Large intestine (tissue), 3 donors: Measurements from ENCODE around the gene CBL. TPM values are rescaled to one million over a fixed set of nuclear protein-coding genes. Genes with fewer than 3 reads are reported as not detected.

ENCODE experiments used
- DNase-seq, 2 donors: peaks; one replicate each; pipeline versions ENCODE4 v3.0.0 to v3.0.0-alpha.2; 2013
- H3K27ac ChIP-seq: one replicate; pipeline ENCODE4 v1.5.1; 2013; ENCODE audit warnings: low read length
- H3K27me3 ChIP-seq: 2 replicates; pipeline ENCODE4 v1.6.1; 2013; ENCODE audit warnings: low read length; ENCODE audit not compliant: control insufficient read depth, insufficient read depth
- H3K36me3 ChIP-seq: 2 replicates; pipeline ENCODE4 v1.6.1; 2013; ENCODE audit warnings: low read length; ENCODE audit not compliant: control insufficient read depth, insufficient read depth
- H3K4me1 ChIP-seq: one replicate; pipeline ENCODE4 v1.6.1; 2013; ENCODE audit warnings: low read length; ENCODE audit not compliant: control insufficient read depth, insufficient read depth
- H3K4me3 ChIP-seq: one replicate; pipeline ENCODE4 v1.5.1; 2013; ENCODE audit warnings: low read length
- H3K9me3 ChIP-seq: one replicate; pipeline ENCODE4 v1.6.1; 2013; ENCODE audit warnings: mild to moderate bottlenecking, low read depth, low read length, moderate library complexity; ENCODE audit not compliant: control insufficient read depth
- WGBS: methylation state at CpG from one replicate; pipeline ENCODE4 v1.1.5; 2013; ENCODE audit warnings: low lambda C conversion rate; ENCODE audit not compliant: insufficient coverage; 5-methylcytosine and 5-hydroxymethylcytosine counted together
- polyA plus RNA-seq: library from polyadenylated mRNA; unstranded; fragments of 120-200 nt; gene quantifications from one replicate; pipeline ENCODE4 v1.2.1, GENCODE V29; 2013

Gene CBL
- polyA plus RNA-seq, 1 donor = 12.7 TPM

DNA sequence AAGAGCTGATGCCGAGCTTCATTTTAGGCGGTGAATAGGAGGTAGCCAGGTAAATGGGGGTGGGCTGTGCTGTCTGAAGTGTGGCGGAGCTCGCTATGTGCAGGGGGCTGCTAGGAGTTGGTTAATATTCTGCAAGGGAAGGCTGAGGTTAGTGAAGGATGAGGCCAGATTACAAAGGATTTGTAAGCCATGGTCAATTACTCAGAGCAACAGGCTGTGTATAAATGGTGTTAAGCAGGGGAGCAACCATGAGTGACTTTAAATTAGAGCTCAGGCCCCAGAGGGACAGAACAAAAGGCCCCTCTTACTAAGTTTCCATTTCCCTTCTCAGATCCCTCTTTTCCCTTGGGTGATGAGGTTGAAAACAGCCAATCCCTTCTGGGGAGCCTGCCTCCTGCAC lies 118.0 kb downstream of the CBL start:
- DNase-seq = no peak
- WGBS = no CpG with 5 or more reads among the region's 4 CpGs
- H3K36me3 ChIP-seq = no peaks in the 10 kb centered on the region
- H3K27me3 ChIP-seq = peaks cover 22% of the 10 kb centered on the region
- H3K4me1 ChIP-seq = peaks cover 20% of the 10 kb centered on the region
- H3K27ac ChIP-seq = no peak overlapping the region
- H3K4me3 ChIP-seq = no peak overlapping the region
- no peaks in the 10 kb centered on the region for H3K9me3 ChIP-seq

GRCh38 chr11:119329320-119329719 lies 123.2 kb downstream of the CBL start:
- no peaks in the 10 kb centered on the region for H3K27me3 ChIP-seq
- H3K36me3 ChIP-seq = no peaks in the 10 kb centered on the region
- H3K4me1 ChIP-seq = no peaks in the 10 kb centered on the region
- no peak overlapping the region for H3K27ac ChIP-seq
- no CpG with 5 or more reads among the region's 2 CpGs for WGBS
- H3K4me3 ChIP-seq = no peak overlapping the region
- DNase-seq = no peak
- no peaks in the 10 kb centered on the region for H3K9me3 ChIP-seq

DNA sequence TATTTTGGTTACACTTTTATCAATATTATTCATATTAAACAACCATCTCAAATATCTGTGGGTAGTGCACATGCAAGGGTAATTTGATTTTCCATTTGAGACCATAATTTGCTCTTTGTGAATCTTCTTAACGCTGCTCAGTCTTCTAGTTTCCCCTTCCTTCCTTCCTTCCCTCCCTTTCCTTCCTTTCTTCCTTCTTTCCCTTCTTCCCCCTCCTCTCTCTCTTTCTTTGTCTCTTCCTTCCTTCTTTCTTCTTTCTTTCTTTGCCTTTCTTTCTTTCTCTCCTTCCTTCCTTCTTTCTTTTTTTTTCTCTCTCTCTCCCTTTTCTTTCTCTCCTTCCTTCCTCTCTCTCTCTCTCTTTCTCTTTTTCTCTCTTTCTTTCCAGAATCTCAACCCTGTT lies 124.1 kb downstream of the CBL start:
- Histone ChIP-seq H3K27me3 (no peaks in the 10 kb centered on the region), H3K4me1 (peaks cover 6% of the 10 kb centered on the region), H3K27ac (no peak overlapping the region), H3K4me3 (no peak overlapping the region), H3K9me3 (no peaks in the 10 kb centered on the region), H3K36me3 (no peaks in the 10 kb centered on the region)
- no peak for DNase-seq
- WGBS = 67% methylated on average over 1 of the region's 1 CpG

DNA sequence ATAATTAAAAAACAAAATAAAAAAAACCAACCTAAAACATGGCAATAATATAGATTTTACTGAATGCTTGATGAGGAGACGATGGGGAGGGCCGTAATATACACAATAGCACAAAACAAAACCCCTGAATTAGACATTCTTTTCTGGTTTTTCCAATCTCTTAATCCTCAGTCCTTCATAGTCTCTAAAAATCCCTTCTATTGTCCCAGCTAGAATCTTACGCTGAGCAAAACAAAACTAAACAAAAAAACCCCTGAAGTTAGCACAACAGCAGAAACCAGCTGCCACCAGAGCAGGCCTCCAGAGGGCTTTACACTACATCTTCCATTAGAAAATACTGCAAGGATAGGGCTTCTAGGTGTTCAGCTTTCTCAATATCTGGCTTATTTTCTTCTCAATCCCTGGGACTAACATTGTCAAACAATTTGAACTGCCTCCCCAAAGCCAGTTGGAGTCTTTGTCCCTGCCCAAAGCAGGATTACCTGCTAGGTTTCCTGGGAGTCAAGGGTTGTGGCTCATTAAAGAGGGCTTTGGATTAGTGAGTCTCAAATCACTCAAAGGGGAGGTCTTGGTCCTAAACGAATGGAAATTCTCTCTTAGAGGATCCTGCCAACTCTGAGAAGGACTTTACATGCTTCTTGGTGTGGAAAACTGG lies 126.1 kb downstream of the CBL start:
- H3K4me1 ChIP-seq = peaks cover 16% of the 10 kb centered on the region
- H3K27me3 ChIP-seq = no peaks in the 10 kb centered on the region
- no peak overlapping the region for H3K27ac ChIP-seq
- no peak for DNase-seq
- no peak overlapping the region for H3K4me3 ChIP-seq
- H3K9me3 ChIP-seq = no peaks in the 10 kb centered on the region
- 94% methylated on average over 3 of the region's 4 CpGs for WGBS
- peaks cover 13% of the 10 kb centered on the region for H3K36me3 ChIP-seq

- Histone ChIP-seq H3K9me3 (no peaks in the 10 kb centered on the region), H3K4me1 (peaks cover 30% of the 10 kb centered on the region), H3K36me3 (peaks cover 13% of the 10 kb centered on the region), H3K27ac (peak within 1 kb of the TSS; percentile 46), H3K27me3 (peaks cover 3% of the 10 kb centered on the region), H3K4me3 (peak within 1 kb of the TSS; percentile 94)
- WGBS = no CpG with 5 or more reads among the region's 54 CpGs
- peak; percentile 96 to 97 for DNase-seq
Observed at GRCh38 chr11:119334174-119334930, 128.2 kb downstream of the CBL start, which contains the start of gene RNF26. TSS of gene RNF26 (plus strand) at chr11:119334527. CDS start at chr11:119335123, 596 bp downstream.

DNA sequence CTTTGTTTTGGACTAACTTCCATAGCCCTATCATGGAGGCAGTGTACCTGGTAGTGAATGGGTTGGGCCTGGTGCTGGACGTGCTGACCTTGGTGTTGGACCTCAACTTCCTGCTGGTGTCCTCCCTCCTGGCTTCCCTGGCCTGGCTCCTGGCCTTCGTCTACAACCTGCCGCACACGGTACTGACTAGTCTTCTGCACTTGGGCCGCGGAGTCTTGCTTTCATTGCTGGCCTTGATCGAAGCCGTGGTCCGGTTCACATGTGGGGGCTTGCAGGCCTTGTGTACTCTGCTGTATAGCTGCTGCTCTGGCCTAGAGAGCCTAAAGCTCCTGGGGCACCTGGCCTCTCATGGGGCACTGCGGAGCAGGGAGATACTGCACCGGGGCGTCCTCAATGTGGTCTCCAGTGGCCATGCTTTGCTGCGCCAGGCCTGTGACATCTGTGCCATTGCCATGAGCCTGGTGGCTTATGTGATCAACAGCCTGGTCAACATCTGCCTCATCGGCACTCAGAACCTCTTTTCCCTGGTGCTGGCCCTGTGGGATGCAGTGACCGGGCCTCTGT lies 129.0 kb downstream of the CBL start:
- H3K27ac ChIP-seq = no peak overlapping the region
- H3K4me1 ChIP-seq = peaks cover 33% of the 10 kb centered on the region
- H3K27me3 ChIP-seq = peaks cover 8% of the 10 kb centered on the region
- no peaks in the 10 kb centered on the region for H3K9me3 ChIP-seq
- peaks cover 13% of the 10 kb centered on the region for H3K36me3 ChIP-seq
- no peak for DNase-seq
- peak overlapping the region; percentile 94 for H3K4me3 ChIP-seq
- WGBS = no CpG with 5 or more reads among the region's 15 CpGs

- Histone ChIP-seq H3K4me1 (peaks cover 41% of the 10 kb centered on the region), H3K9me3 (no peaks in the 10 kb centered on the region), H3K36me3 (peaks cover 13% of the 10 kb centered on the region), H3K4me3 (peak overlapping the region; percentile 94), H3K27me3 (peaks cover 15% of the 10 kb centered on the region), H3K27ac (no peak overlapping the region)
- no CpG with 5 or more reads among the region's 30 CpGs for WGBS
- no peak for DNase-seq
Observed at GRCh38 chr11:119335655-119336543, 129.8 kb downstream of the CBL start.

DNA sequence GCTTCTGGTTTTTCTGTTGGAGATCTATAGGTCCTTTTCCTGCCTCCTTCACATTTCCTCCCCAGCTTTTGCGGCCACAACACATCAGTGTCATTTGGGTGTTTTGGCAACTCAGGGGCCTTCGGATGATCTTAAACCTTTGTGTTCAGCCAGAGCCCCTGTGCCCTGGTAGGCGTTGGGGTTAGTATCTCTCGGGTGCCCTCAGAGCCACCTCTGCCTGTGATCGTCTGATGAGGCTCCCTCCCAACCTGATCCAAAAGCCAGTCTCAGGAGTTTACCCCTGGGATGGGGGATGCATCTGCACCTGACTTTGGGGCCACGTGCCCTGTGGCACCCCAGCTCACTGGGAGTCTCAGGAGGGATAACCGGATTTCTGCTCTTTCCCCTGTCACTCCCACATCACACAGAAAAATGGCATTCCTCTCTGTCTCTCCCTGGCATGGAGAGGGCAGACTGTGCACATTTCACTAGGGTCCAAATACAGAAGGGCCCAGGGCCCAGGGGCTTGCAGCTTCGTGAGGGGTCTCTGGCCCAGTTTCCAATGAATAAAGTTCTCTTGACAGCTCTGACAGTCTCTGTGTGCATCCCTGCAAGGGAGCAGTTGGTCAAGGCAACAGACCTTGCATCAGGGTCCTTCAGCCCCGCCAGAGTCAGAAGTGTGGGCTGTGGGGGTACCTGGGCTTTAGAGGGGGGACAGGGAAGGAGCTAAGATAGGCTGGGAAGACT lies 130.8 kb downstream of the CBL start:
- no peaks in the 10 kb centered on the region for H3K9me3 ChIP-seq
- no peak overlapping the region for H3K4me3 ChIP-seq
- no peak for DNase-seq
- peak overlapping the region; percentile 67 for H3K27ac ChIP-seq
- WGBS = 80% methylated on average over 1 of the region's 9 CpGs
- H3K36me3 ChIP-seq = peaks cover 13% of the 10 kb centered on the region
- H3K27me3 ChIP-seq = peaks cover 21% of the 10 kb centered on the region
- H3K4me1 ChIP-seq = peaks cover 48% of the 10 kb centered on the region

DNA sequence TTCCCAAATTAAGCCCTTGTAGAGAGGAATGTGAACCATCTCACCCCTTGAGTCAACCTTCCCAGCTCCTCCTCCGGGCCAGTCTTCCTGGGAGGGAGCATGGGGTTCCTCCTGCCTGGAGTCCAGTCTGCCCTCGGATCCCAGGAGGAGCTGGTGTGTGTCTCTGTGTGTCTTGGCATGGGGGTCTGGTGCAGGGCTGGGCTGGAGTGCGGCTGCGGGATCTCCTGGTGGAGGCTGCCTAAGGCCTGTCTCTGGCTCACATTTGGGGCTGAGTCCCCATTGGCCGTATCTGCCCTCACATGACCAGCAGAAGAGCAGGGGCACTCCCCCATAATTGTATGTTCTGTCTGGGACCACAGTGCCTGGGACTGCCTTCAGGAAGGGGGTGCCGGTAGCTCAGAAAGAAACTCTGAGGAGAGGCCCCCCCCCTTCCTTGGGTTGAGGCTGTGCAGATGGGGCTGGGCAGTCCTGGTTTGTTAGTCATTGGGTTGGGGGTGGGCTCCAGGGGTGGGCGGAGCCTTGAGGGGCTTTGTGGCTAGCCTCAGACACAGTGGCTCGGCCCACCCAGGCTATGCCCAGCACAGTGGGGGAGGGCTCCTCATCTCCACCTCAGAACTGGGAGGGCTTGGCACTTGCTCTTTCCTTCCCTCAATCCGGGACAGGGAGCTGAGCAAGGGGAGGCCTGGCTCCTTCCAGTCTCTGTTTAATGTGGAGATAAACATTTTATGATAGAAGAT lies 131.6 kb downstream of the CBL start:
- peaks cover 13% of the 10 kb centered on the region for H3K36me3 ChIP-seq
- peaks cover 23% of the 10 kb centered on the region for H3K27me3 ChIP-seq
- H3K27ac ChIP-seq = peak overlapping the region; percentile 67
- peaks cover 48% of the 10 kb centered on the region for H3K4me1 ChIP-seq
- no CpG with 5 or more reads among the region's 9 CpGs for WGBS
- peak; percentile 65 to 82 for DNase-seq
- H3K4me3 ChIP-seq = no peak overlapping the region
- no peaks in the 10 kb centered on the region for H3K9me3 ChIP-seq
